Measurements from ENCODE around the gene GREB1. TPM values are rescaled to one million over a fixed set of nuclear protein-coding genes. Genes with fewer than 3 reads are reported as not detected.
A peak's percentile ranks its signal among the peaks of the same experiment; 100 is the strongest.

GREB1 gene
- total RNA-seq, 6 donors from 2014 or later, result 0.39 to 5.4 (median 1.6) TPM

- no peak for ATAC-seq (ENCODE audit: low FRiP score in 2 of 2)
- WGBS, 2 donors, result 84 to 89% methylated on average over 10 to 11 of the region's 11 CpGs
- H3K36me3 ChIP-seq, result no peaks in the 10 kb centered on the region
- no peak for TF ChIP-seq CTCF (IDR thresholded peaks at IDR 0.05)
- no peak for TF ChIP-seq POLR2AphosphoS5 (IDR thresholded peaks at IDR 0.05)
- TF ChIP-seq EP300 (IDR thresholded peaks at IDR 0.05), result no peak
- TF ChIP-seq POLR2A (IDR thresholded peaks at IDR 0.05), result no peak
- DNase-seq, result peak in 1 of 2 donors; percentile 54
- H3K4me3 ChIP-seq, result no peak overlapping the region
- H3K27me3 ChIP-seq, result peaks cover 0 to 6% (median 0%) of the 10 kb centered on the region in 4 donors
- H3K9me3 ChIP-seq, result no peaks in the 10 kb centered on the region
- no peak overlapping the region for H3K27ac ChIP-seq
- peaks cover 0 to 8% (median 4%) of the 10 kb centered on the region in 4 donors for H3K4me1 ChIP-seq
Measured at GRCh38 chr2:11665028-11665427, 131.2 kb downstream of the GREB1 start.

GRCh38 chr2:11665510-11666362 is 131.9 kb downstream of the GREB1 start:
- Histone ChIP-seq H3K27me3 (peaks cover 0 to 6% (median 0%) of the 10 kb centered on the region in 4 donors), H3K9me3 (no peaks in the 10 kb centered on the region), H3K27ac (no peak overlapping the region), H3K4me1 (peaks cover 0 to 10% (median 5%) of the 10 kb centered on the region in 4 donors), H3K4me3 (no peak overlapping the region), H3K36me3 (no peaks in the 10 kb centered on the region)
- DNase-seq (no peak), ATAC-seq (ENCODE audit: low FRiP score in 2 of 2) (no peak)
- no peak for TF ChIP-seq EP300 (IDR thresholded peaks at IDR 0.05)
- TF ChIP-seq POLR2AphosphoS5 (IDR thresholded peaks at IDR 0.05), result no peak
- TF ChIP-seq CTCF (IDR thresholded peaks at IDR 0.05), result no peak
- no peak for TF ChIP-seq POLR2A (IDR thresholded peaks at IDR 0.05)
- 77 to 85% methylated on average over 9 to 10 of the region's 10 CpGs for WGBS, 2 donors

GRCh38 chr2:11667194-11667593 is 133.3 kb downstream of the GREB1 start:
- DNase-seq (no peak), ATAC-seq (ENCODE audit: low FRiP score in 2 of 2) (no peak)
- Histone ChIP-seq H3K27ac (no peak overlapping the region), H3K4me3 (no peak overlapping the region), H3K4me1 (peaks cover 0 to 10% (median 5%) of the 10 kb centered on the region in 4 donors), H3K27me3 (peaks cover 0 to 6% (median 0%) of the 10 kb centered on the region in 4 donors), H3K36me3 (no peaks in the 10 kb centered on the region), H3K9me3 (no peaks in the 10 kb centered on the region)
- 73 to 75% methylated on average over 3 of the region's 3 CpGs for WGBS, 2 donors
- TF ChIP-seq EP300 (IDR thresholded peaks at IDR 0.05), result no peak
- no peak for TF ChIP-seq POLR2A (IDR thresholded peaks at IDR 0.05)
- TF ChIP-seq POLR2AphosphoS5 (IDR thresholded peaks at IDR 0.05), result no peak
- no peak for TF ChIP-seq CTCF (IDR thresholded peaks at IDR 0.05)

- Histone ChIP-seq H3K27ac (no peak overlapping the region), H3K4me3 (no peak overlapping the region), H3K9me3 (no peaks in the 10 kb centered on the region), H3K27me3 (peaks cover 0 to 6% (median 0%) of the 10 kb centered on the region in 4 donors), H3K4me1 (peaks cover 0 to 10% (median 5%) of the 10 kb centered on the region in 4 donors), H3K36me3 (no peaks in the 10 kb centered on the region)
- no peak for DNase-seq
- no peak for TF ChIP-seq CTCF (IDR thresholded peaks at IDR 0.05)
- no peak for TF ChIP-seq POLR2AphosphoS5 (IDR thresholded peaks at IDR 0.05)
- TF ChIP-seq POLR2A (IDR thresholded peaks at IDR 0.05), result no peak
- TF ChIP-seq EP300 (IDR thresholded peaks at IDR 0.05), result no peak
- ATAC-seq (ENCODE audit: low FRiP score in 2 of 2), result no peak
- 69 to 78% methylated on average over 13 to 16 of the region's 16 CpGs for WGBS, 2 donors
Measured at GRCh38 chr2:11667866-11668637, 134.2 kb downstream of the GREB1 start.

All from upper lobe of left lung (tissue), 6 donors.